Effector memory CD4-positive, alpha-beta T cell (primary cell): ENCODE measurements around the gene KCNK6.

Experiments
- DNase-seq, 3 donors: peaks; one replicate each; pipeline ENCODE4 v3.0.0-alpha.2; 2020
- H3K27ac ChIP-seq: 2 replicates; pipeline ENCODE4 v1.7.0; 2013; ENCODE audit warnings: mild to moderate bottlenecking, low read length, moderate library complexity; ENCODE audit not compliant: insufficient read depth, poor library complexity, severe bottlenecking
- H3K27me3 ChIP-seq: replicated peaks from 2 replicates; pipeline ENCODE4 v1.7.0; 2013; ENCODE audit warnings: mild to moderate bottlenecking, low read length; ENCODE audit not compliant: insufficient read depth, control insufficient read depth, poor library complexity, severe bottlenecking
- H3K36me3 ChIP-seq: 2 replicates; pipeline ENCODE4 v1.7.0; 2013; ENCODE audit warnings: mild to moderate bottlenecking, low read length, moderate library complexity; ENCODE audit not compliant: control insufficient read depth, insufficient read depth
- H3K4me1 ChIP-seq: 2 replicates; pipeline ENCODE4 v1.7.0; 2013; ENCODE audit warnings: low read length, mild to moderate bottlenecking; ENCODE audit not compliant: control insufficient read depth, insufficient read depth, poor library complexity, severe bottlenecking
- H3K4me3 ChIP-seq: 2 replicates; pipeline ENCODE4 v1.7.0; 2013; ENCODE audit warnings: low read length, low read depth, mild to moderate bottlenecking; ENCODE audit not compliant: insufficient read depth, poor library complexity, severe bottlenecking
- H3K9me3 ChIP-seq: 2 replicates; pipeline ENCODE4 v1.7.0; 2013; ENCODE audit warnings: mild to moderate bottlenecking, low read length, moderate library complexity; ENCODE audit not compliant: control insufficient read depth
- total RNA-seq, 3 donors: gene quantifications; one replicate each; lab custom pipeline; 2026; lab: John Stamatoyannopoulos, UW

Gene KCNK6
- 20.7 to 23.6 (median 22.3) reads per million in 3 donors for total RNA-seq

DNA sequence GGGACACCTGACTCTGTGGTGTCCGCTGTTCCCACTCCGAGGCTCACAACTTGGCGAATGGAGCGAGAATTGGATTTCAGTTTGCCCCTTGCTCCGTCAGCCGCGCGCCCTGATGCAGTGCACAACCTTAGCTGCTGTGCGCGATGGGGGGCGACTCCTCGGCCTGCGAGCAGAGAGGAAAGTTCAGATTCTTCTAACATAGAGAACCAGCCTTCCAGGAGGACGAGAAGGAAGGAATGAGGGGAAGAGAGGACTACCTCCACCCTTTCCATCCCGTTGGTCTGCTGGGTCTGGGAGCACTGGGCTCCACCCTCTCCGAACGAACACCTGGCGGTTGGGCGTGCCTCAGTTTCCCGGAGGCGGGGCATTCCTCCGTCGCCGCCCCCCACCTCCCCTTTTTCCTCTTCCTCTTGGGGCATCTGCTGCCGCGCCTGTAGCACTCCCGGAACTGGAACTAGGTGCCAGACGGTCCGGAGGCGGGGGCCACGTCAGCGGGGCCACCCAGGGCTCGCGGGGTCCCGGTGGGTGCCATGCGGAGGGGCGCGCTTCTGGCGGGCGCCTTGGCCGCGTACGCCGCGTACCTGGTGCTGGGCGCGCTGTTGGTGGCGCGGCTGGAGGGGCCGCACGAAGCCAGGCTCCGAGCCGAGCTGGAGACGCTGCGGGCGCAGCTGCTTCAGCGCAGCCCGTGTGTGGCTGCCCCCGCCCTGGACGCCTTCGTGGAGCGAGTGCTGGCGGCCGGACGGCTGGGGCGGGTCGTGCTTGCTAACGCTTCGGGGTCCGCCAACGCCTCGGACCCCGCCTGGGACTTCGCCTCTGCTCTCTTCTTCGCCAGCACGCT is at the start of gene KCNK6:
KCNK6 (plus strand) TSS at position 425 of the 838 bp plus-strand sequence; CDS start at position 531, 106 bp downstream.
- Histone ChIP-seq H3K4me3 (peak within 1 kb of the TSS; percentile 69), H3K9me3 (no peaks in the 10 kb centered on the region), H3K4me1 (peaks cover 43% of the 10 kb centered on the region), H3K27ac (peak within 1 kb of the TSS; percentile 56), H3K27me3 (no peaks in the 10 kb centered on the region), H3K36me3 (peaks cover 9% of the 10 kb centered on the region)
- DNase-seq = peak; percentile 23 to 36 (median 25)

DNA sequence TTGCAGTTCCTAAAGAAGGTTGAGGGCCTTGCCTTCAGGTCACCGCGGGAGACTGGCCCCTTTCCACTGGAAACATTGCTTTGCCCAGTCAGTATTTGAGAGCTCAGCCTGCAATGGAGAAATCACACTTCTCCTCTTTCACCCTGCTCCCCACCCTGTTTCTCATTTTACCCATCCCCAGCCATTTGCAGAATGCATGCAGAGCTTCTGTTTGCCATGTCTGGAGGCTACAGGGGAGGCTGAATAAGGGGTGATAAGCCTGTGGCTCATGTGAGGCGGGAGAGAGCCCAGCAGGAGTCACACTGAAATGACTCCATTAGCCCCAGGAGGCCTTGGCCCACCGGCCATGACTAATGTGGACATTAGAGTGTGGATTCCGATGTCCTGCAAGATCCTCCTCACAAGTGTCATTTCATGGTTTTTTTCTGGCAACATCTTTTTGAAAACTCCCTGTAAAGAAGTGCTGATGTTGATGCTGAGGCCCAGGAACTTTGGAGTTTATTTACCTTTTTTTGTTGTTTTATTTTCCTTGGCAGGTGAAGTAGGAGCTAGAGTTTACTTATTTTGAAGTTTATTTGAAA is 49.0 kb upstream of the KCNK6 start:
- Histone ChIP-seq H3K4me3 (no peak overlapping the region), H3K27ac (no peak overlapping the region), H3K36me3 (no peaks in the 10 kb centered on the region), H3K27me3 (no peaks in the 10 kb centered on the region), H3K9me3 (no peaks in the 10 kb centered on the region), H3K4me1 (no peaks in the 10 kb centered on the region)
- DNase-seq = no peak

- no peaks in the 10 kb centered on the region for H3K27me3 ChIP-seq
- H3K27ac ChIP-seq = no peak overlapping the region
- no peak for DNase-seq
- H3K4me1 ChIP-seq = no peaks in the 10 kb centered on the region
- H3K36me3 ChIP-seq = no peaks in the 10 kb centered on the region
- H3K4me3 ChIP-seq = no peak overlapping the region
- no peaks in the 10 kb centered on the region for H3K9me3 ChIP-seq
Observed at GRCh38 chr19:38273499-38273898, 46.1 kb upstream of the KCNK6 start.

- Histone ChIP-seq H3K36me3 (no peaks in the 10 kb centered on the region), H3K27ac (no peak overlapping the region), H3K4me3 (no peak overlapping the region), H3K9me3 (no peaks in the 10 kb centered on the region), H3K4me1 (no peaks in the 10 kb centered on the region), H3K27me3 (no peaks in the 10 kb centered on the region)
- no peak for DNase-seq
Observed at GRCh38 chr19:38274739-38275138, 44.9 kb upstream of the KCNK6 start.

DNA sequence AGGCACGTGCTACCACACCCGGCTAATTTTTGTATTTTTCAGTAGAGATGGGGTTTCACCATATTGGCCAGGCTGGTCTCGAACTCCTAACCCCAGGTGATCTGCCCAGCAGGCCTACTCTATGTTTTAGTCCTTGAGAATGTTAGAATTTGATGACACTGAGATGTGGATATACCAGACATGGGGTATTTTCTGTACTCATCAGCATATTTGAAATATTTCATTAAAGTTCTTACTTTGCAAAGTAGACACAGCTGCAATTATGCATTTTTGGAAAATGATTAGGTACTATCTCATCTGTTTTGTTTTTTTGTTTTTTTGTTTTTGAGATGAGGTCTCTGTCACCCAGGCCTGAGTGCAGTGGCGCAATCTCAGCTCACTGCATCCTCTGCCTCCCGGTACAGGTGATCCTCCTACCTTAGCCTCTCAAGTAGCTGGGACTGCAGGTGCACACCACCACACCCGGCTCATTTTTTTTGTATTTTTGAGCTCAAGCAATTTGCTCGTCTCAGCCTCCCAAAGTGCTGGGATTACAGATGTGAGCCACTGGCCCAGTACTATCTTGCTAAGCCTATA is 42.6 kb upstream of the KCNK6 start:
- Histone ChIP-seq H3K4me1 (no peaks in the 10 kb centered on the region), H3K9me3 (no peaks in the 10 kb centered on the region), H3K36me3 (no peaks in the 10 kb centered on the region), H3K27me3 (no peaks in the 10 kb centered on the region), H3K27ac (no peak overlapping the region), H3K4me3 (no peak overlapping the region)
- DNase-seq = no peak

GRCh38 chr19:38277549-38277948 is 42.1 kb upstream of the KCNK6 start:
- Histone ChIP-seq H3K9me3 (no peaks in the 10 kb centered on the region), H3K27me3 (no peaks in the 10 kb centered on the region), H3K36me3 (no peaks in the 10 kb centered on the region), H3K27ac (no peak overlapping the region), H3K4me1 (no peaks in the 10 kb centered on the region), H3K4me3 (no peak overlapping the region)
- DNase-seq = no peak

DNA sequence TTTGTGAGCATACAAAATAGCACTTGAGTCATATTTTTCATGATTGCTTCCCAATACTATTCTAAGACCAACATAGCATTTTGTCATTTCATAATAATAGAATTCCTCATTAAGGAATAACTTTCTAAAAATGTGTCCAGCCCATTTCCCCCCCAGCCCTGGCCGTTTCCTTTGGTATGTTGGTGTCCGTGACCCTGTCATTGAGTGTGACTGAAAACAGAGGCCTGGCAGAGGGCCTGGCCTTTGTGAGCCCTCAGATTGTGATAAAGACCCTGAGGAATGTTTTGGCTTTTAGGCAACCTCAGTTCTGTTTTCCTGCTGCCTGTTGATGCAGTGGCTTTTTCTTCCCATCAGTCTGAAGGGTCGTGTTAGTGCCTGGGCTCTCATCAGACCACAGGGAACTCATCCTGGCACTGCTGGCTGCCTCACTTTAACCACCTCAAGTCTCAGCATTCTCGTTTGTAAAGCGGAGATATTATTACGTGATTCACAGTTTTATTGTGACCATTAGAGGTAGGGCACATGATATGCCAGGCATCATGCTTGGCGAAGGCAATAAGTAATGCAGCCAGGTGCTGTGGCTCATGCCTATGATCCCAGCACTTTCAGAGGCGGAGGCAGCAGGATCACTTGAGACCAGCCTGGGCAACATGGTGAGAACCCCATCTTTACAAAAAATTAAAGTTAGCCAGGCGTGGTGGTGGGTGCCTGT is 41.5 kb upstream of the KCNK6 start:
- DNase-seq = no peak
- H3K4me1 ChIP-seq = no peaks in the 10 kb centered on the region
- H3K9me3 ChIP-seq = no peaks in the 10 kb centered on the region
- no peaks in the 10 kb centered on the region for H3K27me3 ChIP-seq
- no peaks in the 10 kb centered on the region for H3K36me3 ChIP-seq
- H3K4me3 ChIP-seq = no peak overlapping the region
- no peak overlapping the region for H3K27ac ChIP-seq

DNA sequence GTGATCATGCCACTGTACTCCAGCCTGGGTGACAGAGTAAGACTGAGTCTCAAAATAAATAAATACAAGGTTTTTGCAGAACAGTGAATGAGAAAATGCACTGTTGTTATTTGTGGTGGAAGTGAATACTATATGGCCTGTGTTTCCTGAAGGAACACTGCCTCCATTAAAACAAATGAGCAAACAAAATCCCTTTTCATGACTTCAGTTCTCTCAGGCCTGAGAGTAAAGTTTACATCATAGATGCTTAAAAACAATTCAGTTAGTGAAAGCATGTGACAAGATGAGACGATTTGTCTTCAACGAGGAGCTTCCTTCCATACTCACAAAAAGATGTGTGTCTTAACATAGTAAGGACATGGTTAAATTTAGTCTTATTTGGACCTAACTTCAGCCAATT is 40.9 kb upstream of the KCNK6 start:
- no peaks in the 10 kb centered on the region for H3K27me3 ChIP-seq
- no peaks in the 10 kb centered on the region for H3K36me3 ChIP-seq
- H3K27ac ChIP-seq = no peak overlapping the region
- no peaks in the 10 kb centered on the region for H3K9me3 ChIP-seq
- H3K4me3 ChIP-seq = no peak overlapping the region
- no peak for DNase-seq
- no peaks in the 10 kb centered on the region for H3K4me1 ChIP-seq

DNA sequence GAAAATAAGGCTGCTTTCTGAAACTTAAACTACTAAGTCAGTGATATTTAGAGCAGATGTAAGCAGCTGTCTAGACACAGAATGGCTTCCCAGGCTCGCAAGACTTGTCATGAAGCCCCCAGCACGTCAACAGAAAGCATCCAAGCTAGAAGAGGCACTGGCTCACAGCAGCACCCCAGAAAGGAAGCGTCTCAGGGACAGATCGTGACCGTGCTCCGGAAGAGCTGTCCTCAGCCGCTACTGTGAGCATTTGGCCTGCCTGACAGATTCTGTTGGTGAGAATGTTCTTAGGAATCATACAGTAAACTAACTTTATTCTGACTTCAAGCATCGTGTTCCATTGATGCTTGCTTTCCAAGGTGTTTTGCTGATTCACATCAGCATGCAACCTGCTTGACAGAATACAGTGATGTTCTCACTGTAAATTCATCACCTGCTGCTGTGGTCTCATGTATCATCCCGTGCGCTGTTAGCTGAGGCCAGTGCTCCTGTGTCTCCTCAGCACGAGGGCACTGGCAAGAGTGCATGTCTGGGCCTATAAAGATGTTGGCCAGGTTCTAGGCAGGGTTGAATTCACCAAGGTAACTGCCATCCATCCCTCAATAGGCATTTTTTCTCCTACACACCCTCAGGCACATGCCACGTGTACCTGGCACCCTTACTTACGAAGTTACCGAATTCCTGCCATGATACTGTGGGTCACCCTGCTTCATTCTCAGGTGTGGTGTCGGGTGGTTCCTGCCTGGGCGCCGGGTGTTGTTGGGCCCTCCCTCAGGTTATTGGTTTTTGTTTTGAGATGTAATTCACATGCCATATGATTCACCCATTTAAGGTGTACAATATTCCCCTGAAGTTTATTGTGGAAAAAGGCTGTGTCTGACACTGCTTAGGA is 39.4 kb upstream of the KCNK6 start:
- H3K27me3 ChIP-seq = no peaks in the 10 kb centered on the region
- H3K36me3 ChIP-seq = peaks cover 8% of the 10 kb centered on the region
- no peak overlapping the region for H3K4me3 ChIP-seq
- H3K9me3 ChIP-seq = no peaks in the 10 kb centered on the region
- no peak for DNase-seq
- no peak overlapping the region for H3K27ac ChIP-seq
- no peaks in the 10 kb centered on the region for H3K4me1 ChIP-seq
